Stomach smooth muscle (tissue), 2 donors: ENCODE results near the gene CCDC51.
"Not testable (repeated sequence)": the region's sequence is repeated elsewhere in the genome, so short reads cannot be mapped to it uniquely, and the experiment has no call there.

Experiments
- H3K27ac ChIP-seq: one replicate; pipeline ENCODE4 v1.7.0; 2013; ENCODE audit warnings: mild to moderate bottlenecking, low read length, inconsistent platforms
- H3K27me3 ChIP-seq, 2 donors: one replicate each; pipeline ENCODE4 v1.7.0; 2013; ENCODE audit warnings: low read length in 2 of 2; ENCODE audit not compliant: insufficient read depth in 2 of 2, control insufficient read depth in 1 of 2
- H3K36me3 ChIP-seq, 2 donors: one replicate each; pipeline ENCODE4 v1.7.0; 2013; ENCODE audit warnings: low read length in 2 of 2; ENCODE audit not compliant: control insufficient read depth in 2 of 2, insufficient read depth in 2 of 2
- H3K4me1 ChIP-seq: one replicate; pipeline ENCODE4 v1.7.0; 2013; ENCODE audit warnings: low read length; ENCODE audit not compliant: control insufficient read depth, insufficient read depth
- H3K4me3 ChIP-seq, 2 donors: one replicate each; pipeline ENCODE4 v1.7.0; 2013; ENCODE audit warnings: low read length in 2 of 2
- H3K9ac ChIP-seq, 2 donors: one replicate each; pipeline ENCODE4 v1.7.0; 2013; ENCODE audit warnings: low read length in 2 of 2, mild to moderate bottlenecking in 1 of 2
- H3K9me3 ChIP-seq, 2 donors: one replicate each; pipeline ENCODE4 v1.7.0; 2013; ENCODE audit warnings: low read length in 2 of 2; ENCODE audit not compliant: control insufficient read depth in 2 of 2
- donor health status: healthy.
- donor health status: Pancreatic carcinoma.

Gene CCDC51

GRCh38 chr3:48405971-48406370 lies 33.9 kb downstream of the CCDC51 start:
- H3K4me1 ChIP-seq, result peaks cover 18% of the 10 kb centered on the region
- H3K36me3 ChIP-seq, result peaks cover 39 to 62% of the 10 kb centered on the region in 2 donors
- H3K27ac ChIP-seq, result peak overlapping the region; percentile 96
- H3K4me3 ChIP-seq, result no peak overlapping the region
- H3K27me3 ChIP-seq, result no peaks in the 10 kb centered on the region
- H3K9me3 ChIP-seq, result no peaks in the 10 kb centered on the region
- H3K9ac ChIP-seq, result no peak overlapping the region

GRCh38 chr3:48405343-48405881 lies 34.5 kb downstream of the CCDC51 start:
- H3K4me3 ChIP-seq, result no peak overlapping the region
- peaks cover 19% of the 10 kb centered on the region for H3K4me1 ChIP-seq
- H3K9ac ChIP-seq, result no peak overlapping the region
- peaks cover 38 to 56% of the 10 kb centered on the region in 2 donors for H3K36me3 ChIP-seq
- no peaks in the 10 kb centered on the region for H3K27me3 ChIP-seq
- H3K9me3 ChIP-seq, result no peaks in the 10 kb centered on the region
- peak overlapping the region; percentile 96 for H3K27ac ChIP-seq

- Histone ChIP-seq H3K27ac (peak overlapping the region; percentile 96), H3K4me1 (peaks cover 19% of the 10 kb centered on the region), H3K9ac (no peak overlapping the region), H3K36me3 (peaks cover 33 to 49% of the 10 kb centered on the region in 2 donors), H3K27me3 (no peaks in the 10 kb centered on the region), H3K4me3 (no peak overlapping the region), H3K9me3 (no peaks in the 10 kb centered on the region)
Observed at GRCh38 chr3:48404440-48405342, 35.2 kb downstream of the CCDC51 start.

GRCh38 chr3:48403533-48404439 lies 36.1 kb downstream of the CCDC51 start:
- Histone ChIP-seq H3K36me3 (peaks cover 25 to 41% of the 10 kb centered on the region in 2 donors), H3K4me1 (peaks cover 19% of the 10 kb centered on the region), H3K9ac (no peak overlapping the region), H3K27ac (peak overlapping the region; percentile 96), H3K4me3 (no peak overlapping the region), H3K9me3 (no peaks in the 10 kb centered on the region), H3K27me3 (no peaks in the 10 kb centered on the region)

- no peaks in the 10 kb centered on the region for H3K9me3 ChIP-seq
- H3K27ac ChIP-seq, result peak overlapping the region; percentile 96
- H3K36me3 ChIP-seq, result peaks cover 23 to 35% of the 10 kb centered on the region in 2 donors
- H3K9ac ChIP-seq, result peak overlapping the region; percentile 55 to 59
- no peaks in the 10 kb centered on the region for H3K27me3 ChIP-seq
- no peak overlapping the region for H3K4me3 ChIP-seq
- peaks cover 19% of the 10 kb centered on the region for H3K4me1 ChIP-seq
Observed at GRCh38 chr3:48402907-48403306, 37.0 kb downstream of the CCDC51 start.

- H3K36me3 ChIP-seq, result peaks cover 23 to 32% of the 10 kb centered on the region in 2 donors
- peak overlapping the region; percentile 96 for H3K27ac ChIP-seq
- H3K4me3 ChIP-seq, result peak overlapping the region in 1 of 2 donors; percentile 8
- peak overlapping the region; percentile 58 to 59 for H3K9ac ChIP-seq
- no peaks in the 10 kb centered on the region for H3K27me3 ChIP-seq
- no peaks in the 10 kb centered on the region for H3K9me3 ChIP-seq
- peaks cover 19% of the 10 kb centered on the region for H3K4me1 ChIP-seq
Observed at GRCh38 chr3:48402281-48402732, 37.6 kb downstream of the CCDC51 start.

- Histone ChIP-seq H3K9ac (peak overlapping the region; percentile 56 to 58), H3K4me1 (peaks cover 19% of the 10 kb centered on the region), H3K27ac (peak overlapping the region; percentile 96), H3K36me3 (peaks cover 19 to 24% of the 10 kb centered on the region in 2 donors)
- H3K4me3 ChIP-seq, H3K27me3 ChIP-seq, H3K9me3 ChIP-seq: not testable (repeated sequence)
Observed at GRCh38 chr3:48401434-48401901, 38.5 kb downstream of the CCDC51 start.

GRCh38 chr3:48400824-48401433 lies 39.0 kb downstream of the CCDC51 start:
- Histone ChIP-seq H3K4me3 (no peak overlapping the region), H3K9me3 (no peaks in the 10 kb centered on the region), H3K27ac (peak overlapping the region; percentile 96), H3K27me3 (no peaks in the 10 kb centered on the region), H3K9ac (no peak overlapping the region), H3K36me3 (peaks cover 15 to 18% of the 10 kb centered on the region in 2 donors), H3K4me1 (peaks cover 19% of the 10 kb centered on the region)

GRCh38 chr3:48399387-48400172 lies 40.3 kb downstream of the CCDC51 start:
- H3K36me3 ChIP-seq, result peaks cover 7 to 8% of the 10 kb centered on the region in 2 donors
- no peaks in the 10 kb centered on the region for H3K9me3 ChIP-seq
- no peak overlapping the region for H3K4me3 ChIP-seq
- H3K4me1 ChIP-seq, result peaks cover 19% of the 10 kb centered on the region
- peak overlapping the region in 1 of 2 donors; percentile 42 for H3K9ac ChIP-seq
- no peak overlapping the region for H3K27ac ChIP-seq
- H3K27me3 ChIP-seq, result no peaks in the 10 kb centered on the region
